GM23338 (cell line): ENCODE results near the gene SF3B1. TPM values are rescaled to one million over a fixed set of nuclear protein-coding genes. Genes with fewer than 3 reads are reported as not detected.

Experiments
- ATAC-seq: fragments of 200-7000 bp; cut with Tn5 transposase; 3 replicates; pipeline ENCODE4 v1.9.1; 2020
- DNase-seq: peaks from one replicate; pipeline ENCODE4 v3.0.0-alpha.2; 2015; ENCODE audit warnings: low spot score
- H2AFZ ChIP-seq: fragments of 200-600 bp; sonication (generic); 2 replicates; pipeline ENCODE4 v1.8.0; 2016; ENCODE audit warnings: antibody characterized with exemption, mild to moderate bottlenecking, moderate library complexity
- H3F3A ChIP-seq: fragments of 200-600 bp; sonication (generic); replicated peaks from 2 replicates; pipeline ENCODE4 v1.8.0; 2017; ENCODE audit warnings: antibody characterized with exemption, mixed run types, low read depth
- H3K27ac ChIP-seq: fragments of 200-600 bp; sonication (generic); 2 replicates; pipeline ENCODE4 v1.6.1; 2016; ENCODE audit warnings: low read depth
- H3K27me3 ChIP-seq: fragments of 200-600 bp; sonication (generic); 2 replicates; pipeline ENCODE4 v1.8.0; 2016; ENCODE audit warnings: mild to moderate bottlenecking, mixed run types, moderate library complexity; ENCODE audit not compliant: insufficient read depth
- H3K36me3 ChIP-seq: fragments of 200-600 bp; sonication (generic); 2 replicates; pipeline ENCODE4 v1.8.0; 2016; ENCODE audit warnings: mild to moderate bottlenecking; ENCODE audit not compliant: insufficient read depth
- H3K4me1 ChIP-seq: fragments of 200-600 bp; sonication (generic); 2 replicates; pipeline ENCODE4 v1.8.0; 2016; ENCODE audit warnings: mild to moderate bottlenecking, moderate library complexity; ENCODE audit not compliant: insufficient read depth
- H3K4me2 ChIP-seq: fragments of 200-600 bp; sonication (generic); 2 replicates; pipeline ENCODE4 v1.7.1; 2017; ENCODE audit warnings: mixed run types
- H3K4me3 ChIP-seq: fragments of 200-600 bp; sonication (generic); 2 replicates; pipeline ENCODE4 v1.6.1; 2016; ENCODE audit warnings: mixed run types
- H3K79me2 ChIP-seq: fragments of 200-600 bp; sonication (generic); replicated peaks from 2 replicates; pipeline ENCODE4 v1.8.0; 2017; ENCODE audit warnings: mild to moderate bottlenecking; ENCODE audit not compliant: insufficient read depth
- H3K9me2 ChIP-seq: fragments of 200-600 bp; sonication (generic); 2 replicates; pipeline ENCODE4 v1.8.0; 2017; ENCODE audit not compliant: insufficient read depth
- H4K20me1 ChIP-seq: fragments of 200-600 bp; sonication (generic); replicated peaks from 2 replicates; pipeline ENCODE4 v1.8.0; 2017; ENCODE audit warnings: mild to moderate bottlenecking; ENCODE audit not compliant: insufficient read depth
- H3K27ac Mint-ChIP-seq: 2 replicates; pipeline ENCODE4 v1.8.0; 2020; ENCODE audit warnings: inconsistent platforms, mild to moderate bottlenecking, moderate library complexity, mixed read lengths
- H3K27me3 Mint-ChIP-seq: 3 replicates; pipeline ENCODE4 v1.8.0; 2022; ENCODE audit warnings: low read depth, mild to moderate bottlenecking, moderate library complexity, mixed read lengths, inconsistent platforms; ENCODE audit not compliant: insufficient read depth, poor library complexity
- H3K36me3 Mint-ChIP-seq: 3 replicates; pipeline ENCODE4 v1.8.0; 2021; ENCODE audit warnings: low read depth, mild to moderate bottlenecking, inconsistent platforms, moderate library complexity, mixed read lengths
- H3K4me1 Mint-ChIP-seq: 3 replicates; pipeline ENCODE4 v1.8.0; 2020; ENCODE audit warnings: mild to moderate bottlenecking, inconsistent platforms, mixed read lengths
- H3K4me3 Mint-ChIP-seq: 3 replicates; pipeline ENCODE4 v1.8.0; 2021; ENCODE audit warnings: moderate library complexity, mild to moderate bottlenecking, inconsistent platforms, mixed read lengths
- H3K9me3 Mint-ChIP-seq: 3 replicates; pipeline ENCODE4 v1.8.0; 2020; ENCODE audit warnings: moderate library complexity, mild to moderate bottlenecking, inconsistent platforms, mixed read lengths
- CREB1 ChIP-seq: fragments of 250-450 bp; sonication (Bioruptor Pico); IDR thresholded peaks from 2 replicates; pipeline ENCODE4 v1.5.0; 2020; ENCODE audit warnings: low read depth, mild to moderate bottlenecking, moderate library complexity
- CTCF ChIP-seq, 2 experiments: fragments of 200-600 bp in 1 of 2; sonication (generic) in 1 of 2; conservative IDR thresholded peaks; 2 replicates each; pipeline versions ENCODE4 v1.5.1 to v1.6.1; 2016 to 2017; ENCODE audit warnings: antibody characterized with exemption in 2 of 2, low read depth in 2 of 2, mild to moderate bottlenecking in 2 of 2, moderate library complexity in 1 of 2
- EZH2 ChIP-seq: fragments of 200-600 bp; sonication (generic); IDR thresholded peaks from one replicate; pipeline ENCODE4 v1.8.0; 2017; ENCODE audit warnings: antibody characterized with exemption, mild to moderate bottlenecking, low read depth; ENCODE audit not compliant: unreplicated experiment
- EZH2phosphoT487 ChIP-seq: fragments of 200-600 bp; sonication (generic); IDR thresholded peaks from one replicate; pipeline ENCODE4 v1.8.1; 2018; ENCODE audit warnings: antibody characterized with exemption; ENCODE audit not compliant: unreplicated experiment
- JUNB ChIP-seq: IDR thresholded peaks from one replicate; pipeline ENCODE4 v1.6.1; 2016; ENCODE audit warnings: antibody characterized with exemption; ENCODE audit not compliant: unreplicated experiment
- NANOG ChIP-seq: IDR thresholded peaks from 2 replicates; pipeline ENCODE4 v1.6.1; 2016; ENCODE audit warnings: antibody characterized with exemption, borderline replicate concordance
- POLR2AphosphoS5 ChIP-seq: IDR thresholded peaks from 2 replicates; pipeline ENCODE4 v1.6.1; 2016; ENCODE audit warnings: antibody characterized with exemption, low read depth
- REST ChIP-seq: IDR thresholded peaks from one replicate; pipeline ENCODE4 v1.6.1; 2018; ENCODE audit warnings: antibody characterized with exemption; ENCODE audit not compliant: unreplicated experiment
- STAT1 ChIP-seq: IDR thresholded peaks from one replicate; pipeline ENCODE4 v1.6.1; 2016; ENCODE audit warnings: antibody characterized with exemption; ENCODE audit not compliant: unreplicated experiment
- ZNF114 ChIP-seq: fragments of 250-450 bp; sonication (Bioruptor Pico); IDR thresholded peaks from 2 replicates; pipeline ENCODE4 v1.5.0; 2020; ENCODE audit warnings: mild to moderate bottlenecking, moderate library complexity
- ZNF331 ChIP-seq: fragments of 250-450 bp; sonication (Bioruptor Pico); IDR thresholded peaks from 2 replicates; pipeline ENCODE4 v1.5.0; 2020; ENCODE audit warnings: low read depth, mild to moderate bottlenecking, moderate library complexity
- ZNF462 ChIP-seq: fragments of 250-450 bp; sonication (Bioruptor Pico); IDR thresholded peaks from 2 replicates; pipeline ENCODE4 v1.5.0; 2020; ENCODE audit warnings: mild to moderate bottlenecking, moderate library complexity
- polyA plus RNA-seq: library from polyadenylated mRNA; unstranded; fragments of >200 nt; fragmentation: Nextera tagmentation; extraction: Ambion mirVana; gene quantifications from 2 replicates; pipeline ENCODE4 v1.2.1, GENCODE V29; 2016
- total RNA-seq: library from RNA; depleted of rRNA; stranded (reverse); fragments of >200 nt; shearing (Covaris generic); gene quantifications from 2 replicates; pipeline ENCODE4 v1.2.3, GENCODE V29; 2014

Gene SF3B1
- total and polyA plus RNA-seq, 2 experiments from 2014 or later, result 238 to 340 TPM

GRCh38 chr2:197378086-197378485 lies 56.7 kb downstream of the SF3B1 start:
- Mint-ChIP-seq H3K27me3 (peaks cover 3% of the 10 kb centered on the region), H3K36me3 (no peaks in the 10 kb centered on the region), H3K27ac (no peak overlapping the region), H3K9me3 (no peaks in the 10 kb centered on the region), H3K4me1 (peaks cover 4% of the 10 kb centered on the region; the same call in 2 of the 3 replicates), H3K4me3 (no peak overlapping the region)
- DNase-seq (no peak), ATAC-seq (no peak)
- H3K4me1 ChIP-seq, result no peaks in the 10 kb centered on the region
- H3K79me2 ChIP-seq, result no peaks in the 10 kb centered on the region
- no peak for TF ChIP-seq ZNF114 (CRISPR knock-in tag)
- H3K27ac ChIP-seq, result no peak overlapping the region
- no peaks in the 10 kb centered on the region for H4K20me1 ChIP-seq
- no peak overlapping the region for H3K4me3 ChIP-seq
- H3F3A ChIP-seq, result no peaks in the 10 kb centered on the region
- H3K27me3 ChIP-seq, result no peaks in the 10 kb centered on the region
- H3K9me2 ChIP-seq, result no peaks in the 10 kb centered on the region
- no peaks in the 10 kb centered on the region for H3K36me3 ChIP-seq
- no peak overlapping the region for H3K4me2 ChIP-seq
- H2AFZ ChIP-seq, result no peak overlapping the region

- no peak for ATAC-seq
- no peaks in the 10 kb centered on the region for H3K27me3 ChIP-seq
- no peak for TF ChIP-seq EZH2
- no peak for TF ChIP-seq CTCF (conservative IDR thresholded peaks at IDR 0.05; ENCODE audit: low read depth in 2 of 2)
- TF ChIP-seq ZNF462 (CRISPR knock-in tag), result no peak
- TF ChIP-seq STAT1, result no peak
- TF ChIP-seq JUNB, result no peak
- no peak for TF ChIP-seq CREB1 (CRISPR knock-in tag)
- TF ChIP-seq REST, result no peak
- no peak for TF ChIP-seq POLR2AphosphoS5
- no peak for TF ChIP-seq ZNF331 (CRISPR knock-in tag)
- TF ChIP-seq NANOG, result no peak
- TF ChIP-seq EZH2phosphoT487, result no peak
- TF ChIP-seq ZNF114 (CRISPR knock-in tag), result no peak
Measured at GRCh38 chr2:197377670-197378069, 57.2 kb downstream of the SF3B1 start.

More at GRCh38 chr2:197377670-197378069, 57.2 kb downstream of the SF3B1 start:
- Histone ChIP-seq H3K79me2 (no peaks in the 10 kb centered on the region), H3K36me3 (no peaks in the 10 kb centered on the region), H3K9me2 (no peaks in the 10 kb centered on the region), H3F3A (no peaks in the 10 kb centered on the region), H3K4me3 (no peak overlapping the region), H3K4me2 (no peak overlapping the region), H3K27ac (no peak overlapping the region), H4K20me1 (no peaks in the 10 kb centered on the region), H3K4me1 (no peaks in the 10 kb centered on the region), H2AFZ (no peak overlapping the region)
- H3K4me3 Mint-ChIP-seq, result no peak overlapping the region
- H3K9me3 Mint-ChIP-seq, result no peaks in the 10 kb centered on the region
- H3K27ac Mint-ChIP-seq, result no peak overlapping the region
- H3K4me1 Mint-ChIP-seq, result peaks cover 4% of the 10 kb centered on the region; the same call in 2 of the 3 replicates
- no peak for DNase-seq
- H3K36me3 Mint-ChIP-seq, result no peaks in the 10 kb centered on the region
- H3K27me3 Mint-ChIP-seq, result peaks cover 3% of the 10 kb centered on the region
